PFSK-1 (cell line): ENCODE results near the gene METTL4.

Experiments used
- FOXP2 ChIP-seq: optimal IDR thresholded peaks from 2 replicates; pipeline ENCODE3; 2011; ENCODE audit warnings: borderline replicate concordance, control low read depth, inconsistent platforms; ENCODE audit not compliant: insufficient read depth; ENCODE audit errors: extremely low read length, extremely low read depth
- POLR2AphosphoS5 ChIP-seq: IDR thresholded peaks from 2 replicates; pipeline ENCODE4 v1.6.1; 2012; ENCODE audit warnings: low read depth, mild to moderate bottlenecking, control low read depth, low read length, moderate library complexity
- SIN3A ChIP-seq: IDR thresholded peaks from 2 replicates; pipeline ENCODE4 v1.6.1; 2012; ENCODE audit warnings: mild to moderate bottlenecking, low read length, moderate library complexity, borderline replicate concordance; ENCODE audit not compliant: insufficient read depth
- TAF1 ChIP-seq: IDR thresholded peaks from 2 replicates; pipeline ENCODE4 v1.6.1; 2012; ENCODE audit warnings: low read length, control low read depth, borderline replicate concordance; ENCODE audit not compliant: insufficient read depth
- TF ChIP-seq, protein P1 (sequence below), 2 experiments: IDR thresholded peaks; 2 replicates each; pipeline versions ENCODE4 v1.6.1 to v1.8.0; 2011 to 2012; ENCODE audit warnings: low read depth in 2 of 2, low read length in 2 of 2, control low read depth in 1 of 2, inconsistent platforms in 1 of 2, mild to moderate bottlenecking in 1 of 2, moderate library complexity in 1 of 2; ENCODE audit not compliant: insufficient read depth in 1 of 2

METTL4 gene

DNA sequence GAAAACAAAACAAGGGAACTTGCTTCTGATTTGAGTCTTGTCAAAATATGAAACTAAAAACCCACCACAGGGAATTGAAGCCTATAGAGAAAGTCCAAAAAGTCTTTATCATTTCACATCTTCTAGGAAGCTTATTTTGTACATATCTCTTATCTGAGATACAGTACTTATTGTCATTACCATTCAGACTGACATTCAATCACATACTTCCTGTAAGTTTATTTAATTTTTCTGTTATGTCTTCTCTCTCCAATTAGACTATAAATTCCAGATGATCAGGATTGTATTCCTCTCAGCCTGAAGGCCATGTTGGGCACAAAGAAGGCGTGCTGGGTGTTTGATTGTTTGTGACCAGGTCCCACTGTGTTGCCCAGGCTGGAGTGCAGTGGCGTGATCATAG, 59.2 kb downstream of the METTL4 start:
- TF ChIP-seq SIN3A (no peak), FOXP2 (no peak)

- no peak for TF ChIP-seq SIN3A
- no peak for TF ChIP-seq FOXP2
- TF ChIP-seq POLR2AphosphoS5: no peak
- TF ChIP-seq TAF1: no peak
- TF ChIP-seq, protein P1, sequence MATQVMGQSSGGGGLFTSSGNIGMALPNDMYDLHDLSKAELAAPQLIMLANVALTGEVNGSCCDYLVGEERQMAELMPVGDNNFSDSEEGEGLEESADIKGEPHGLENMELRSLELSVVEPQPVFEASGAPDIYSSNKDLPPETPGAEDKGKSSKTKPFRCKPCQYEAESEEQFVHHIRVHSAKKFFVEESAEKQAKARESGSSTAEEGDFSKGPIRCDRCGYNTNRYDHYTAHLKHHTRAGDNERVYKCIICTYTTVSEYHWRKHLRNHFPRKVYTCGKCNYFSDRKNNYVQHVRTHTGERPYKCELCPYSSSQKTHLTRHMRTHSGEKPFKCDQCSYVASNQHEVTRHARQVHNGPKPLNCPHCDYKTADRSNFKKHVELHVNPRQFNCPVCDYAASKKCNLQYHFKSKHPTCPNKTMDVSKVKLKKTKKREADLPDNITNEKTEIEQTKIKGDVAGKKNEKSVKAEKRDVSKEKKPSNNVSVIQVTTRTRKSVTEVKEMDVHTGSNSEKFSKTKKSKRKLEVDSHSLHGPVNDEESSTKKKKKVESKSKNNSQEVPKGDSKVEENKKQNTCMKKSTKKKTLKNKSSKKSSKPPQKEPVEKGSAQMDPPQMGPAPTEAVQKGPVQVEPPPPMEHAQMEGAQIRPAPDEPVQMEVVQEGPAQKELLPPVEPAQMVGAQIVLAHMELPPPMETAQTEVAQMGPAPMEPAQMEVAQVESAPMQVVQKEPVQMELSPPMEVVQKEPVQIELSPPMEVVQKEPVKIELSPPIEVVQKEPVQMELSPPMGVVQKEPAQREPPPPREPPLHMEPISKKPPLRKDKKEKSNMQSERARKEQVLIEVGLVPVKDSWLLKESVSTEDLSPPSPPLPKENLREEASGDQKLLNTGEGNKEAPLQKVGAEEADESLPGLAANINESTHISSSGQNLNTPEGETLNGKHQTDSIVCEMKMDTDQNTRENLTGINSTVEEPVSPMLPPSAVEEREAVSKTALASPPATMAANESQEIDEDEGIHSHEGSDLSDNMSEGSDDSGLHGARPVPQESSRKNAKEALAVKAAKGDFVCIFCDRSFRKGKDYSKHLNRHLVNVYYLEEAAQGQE (IDR thresholded peaks at IDR 0.05; ENCODE audit: insufficient read depth in 1 of 2, low read depth in 2 of 2, low read length in 2 of 2): no peak
Measured at GRCh38 chr18:2511451-2511850, 59.9 kb downstream of the METTL4 start.

- no peak for TF ChIP-seq TAF1
- TF ChIP-seq POLR2AphosphoS5: no peak
- TF ChIP-seq FOXP2: no peak
- TF ChIP-seq, protein P1 (IDR thresholded peaks at IDR 0.05; ENCODE audit: insufficient read depth in 1 of 2, low read depth in 2 of 2, low read length in 2 of 2): no peak
- no peak for TF ChIP-seq SIN3A
Measured at GRCh38 chr18:2510416-2510815, 60.9 kb downstream of the METTL4 start.

- TF ChIP-seq, protein P1 (IDR thresholded peaks at IDR 0.05; ENCODE audit: insufficient read depth in 1 of 2, low read depth in 2 of 2, low read length in 2 of 2): no peak
- TF ChIP-seq POLR2AphosphoS5 (no peak), SIN3A (no peak), FOXP2 (no peak), TAF1 (no peak)
Measured at GRCh38 chr18:2508678-2509077, 62.6 kb downstream of the METTL4 start.

GRCh38 chr18:2508155-2508554, 63.1 kb downstream of the METTL4 start:
- TF ChIP-seq SIN3A (no peak), POLR2AphosphoS5 (no peak), FOXP2 (no peak), TAF1 (no peak)
- TF ChIP-seq, protein P1 (IDR thresholded peaks at IDR 0.05; ENCODE audit: insufficient read depth in 1 of 2, low read depth in 2 of 2, low read length in 2 of 2): no peak

GRCh38 chr18:2504642-2505041, 66.7 kb downstream of the METTL4 start:
- TF ChIP-seq SIN3A: no peak
- TF ChIP-seq TAF1: no peak
- no peak for TF ChIP-seq POLR2AphosphoS5
- no peak for TF ChIP-seq FOXP2
- TF ChIP-seq, protein P1 (IDR thresholded peaks at IDR 0.05; ENCODE audit: insufficient read depth in 1 of 2, low read depth in 2 of 2, low read length in 2 of 2): no peak
